ENCODE measurements around the gene ISG15. TPM values are rescaled to one million over a fixed set of nuclear protein-coding genes. Genes with fewer than 3 reads are reported as not detected.
"Not testable (repeated sequence)": the region's sequence is repeated elsewhere in the genome, so short reads cannot be mapped to it uniquely, and the experiment has no call there.

Gene ISG15
- polyA plus RNA-seq, 4 donors = 12.8 to 19.8 (median 16.2) TPM

GRCh38 chr1:974687-975328 is 38.5 kb upstream of the ISG15 start:
- DNase-seq (ENCODE audit: low read depth in 4 of 4, low spot score in 2 of 4) = no peak

- DNase-seq (ENCODE audit: low read depth in 4 of 4, low spot score in 2 of 4) = no peak
Observed at GRCh38 chr1:975365-975764, 37.9 kb upstream of the ISG15 start.

DNA sequence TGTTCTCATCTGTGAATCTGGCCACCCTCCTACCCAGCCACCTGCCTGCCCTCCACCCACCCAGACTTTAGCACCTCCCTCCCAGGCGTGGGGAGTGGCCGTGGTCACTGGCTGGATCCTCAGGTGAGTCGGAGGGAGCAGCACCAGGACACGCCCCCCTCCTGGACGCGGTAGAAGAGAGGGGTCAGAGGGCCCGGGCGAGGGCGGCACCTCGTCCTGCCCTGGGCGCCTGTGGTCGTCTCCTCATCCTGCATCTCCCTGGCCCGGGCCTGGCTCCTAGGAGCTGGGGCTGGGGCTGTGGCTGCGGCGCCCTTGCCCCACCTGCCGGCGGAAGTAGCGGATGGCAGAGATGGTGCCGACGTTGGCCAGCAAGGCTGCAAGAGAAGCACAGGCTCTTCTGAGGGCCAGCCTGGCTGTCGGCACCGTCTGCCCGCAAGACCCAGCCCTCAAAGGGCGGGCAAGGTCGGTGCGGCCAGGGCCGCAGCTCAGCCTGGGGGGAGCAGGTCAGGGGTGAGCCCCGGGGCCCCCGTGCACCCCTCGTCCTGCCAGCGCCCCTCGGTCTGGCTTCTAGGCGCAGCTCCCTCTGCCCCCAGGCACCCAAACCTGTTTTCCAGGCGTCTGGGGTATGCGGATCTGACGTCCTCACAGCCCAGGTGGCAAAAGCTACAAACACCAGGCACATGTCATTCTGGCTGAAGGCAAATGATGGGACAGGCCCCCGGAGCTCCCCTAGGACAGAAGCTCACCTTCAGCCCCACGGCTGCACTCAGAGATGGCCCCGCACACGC is 37.2 kb upstream of the ISG15 start:
- DNase-seq (ENCODE audit: low read depth in 4 of 4, low spot score in 2 of 4) = no peak

GRCh38 chr1:976791-977190 is 36.5 kb upstream of the ISG15 start:
- not testable (repeated sequence) for DNase-seq (ENCODE audit: low read depth in 4 of 4, low spot score in 2 of 4)

- DNase-seq (ENCODE audit: low read depth in 4 of 4, low spot score in 2 of 4) = no peak
Observed at GRCh38 chr1:978069-978834, 35.0 kb upstream of the ISG15 start.

DNA sequence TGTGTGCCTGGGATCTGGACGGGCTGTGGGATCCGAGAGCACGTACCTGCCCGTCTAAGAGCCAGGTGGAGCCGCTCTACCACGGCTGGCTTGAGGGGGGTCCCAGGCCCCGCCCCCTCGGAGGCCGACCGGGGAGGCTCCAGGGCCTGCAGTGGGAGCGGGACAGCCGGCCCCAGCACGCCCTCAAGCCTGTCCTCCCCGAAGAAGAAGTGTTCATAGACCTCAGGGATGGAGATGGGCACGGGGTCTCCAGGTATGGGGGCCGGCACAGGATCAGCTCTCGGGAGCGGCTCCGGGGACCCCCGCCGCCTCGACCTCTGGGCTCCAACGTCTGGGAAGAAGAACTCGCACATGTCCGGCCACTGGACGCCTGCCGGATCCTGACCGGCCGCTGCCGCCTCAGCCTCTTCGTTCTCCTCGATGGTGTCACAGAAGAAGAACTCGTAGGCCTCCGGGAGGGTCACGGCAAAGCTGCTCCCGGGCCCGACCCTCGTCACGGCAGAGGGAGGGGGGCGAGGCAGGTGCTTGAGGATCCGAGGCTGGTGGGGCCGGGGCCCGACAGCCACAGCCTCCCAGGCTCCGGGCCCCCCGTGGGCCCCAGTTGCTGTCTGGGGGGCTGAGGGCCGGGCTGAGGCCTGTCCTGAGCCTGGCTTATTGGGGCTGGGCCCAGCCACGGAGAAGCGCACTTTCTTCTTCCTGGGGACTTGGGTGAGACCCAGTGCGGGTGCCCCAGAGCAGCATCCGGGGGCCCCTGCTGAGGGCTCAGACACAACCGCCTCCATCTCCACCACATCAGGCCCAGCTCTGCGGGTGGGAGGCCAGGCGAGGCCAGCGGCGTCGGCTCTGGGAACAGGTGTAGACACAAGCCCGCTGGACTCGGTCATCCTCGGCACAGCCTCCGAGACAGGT is 34.2 kb upstream of the ISG15 start:
- no peak for DNase-seq (ENCODE audit: low read depth in 4 of 4, low spot score in 2 of 4)

GRCh38 chr1:979744-980072 is 33.6 kb upstream of the ISG15 start:
- DNase-seq (ENCODE audit: low read depth in 4 of 4, low spot score in 2 of 4) = no peak

DNA sequence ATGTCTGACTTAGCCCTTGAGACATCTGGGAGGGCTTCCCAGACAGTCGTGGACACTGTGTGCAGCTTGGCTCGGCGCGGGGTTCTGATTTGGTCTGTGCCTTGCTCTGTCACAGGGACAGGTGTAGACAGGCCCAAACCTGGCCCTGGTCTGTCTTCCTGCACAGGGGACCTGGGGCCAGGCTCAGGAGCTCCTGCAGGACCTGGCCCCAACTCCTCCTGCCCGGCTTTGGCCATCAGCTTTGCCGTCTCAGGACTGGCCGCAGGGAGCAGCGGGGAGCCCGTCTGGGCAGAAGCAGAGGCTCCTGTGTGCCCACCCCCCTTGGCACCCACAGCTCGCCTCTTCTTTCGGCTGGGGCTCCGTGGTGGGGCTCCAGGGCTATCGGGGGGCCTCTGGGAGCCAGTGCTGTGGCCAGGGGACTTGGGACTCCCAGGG is 33.1 kb upstream of the ISG15 start:
- DNase-seq (ENCODE audit: low read depth in 4 of 4, low spot score in 2 of 4) = no peak

- no peak for DNase-seq (ENCODE audit: low read depth in 4 of 4, low spot score in 2 of 4)
Observed at GRCh38 chr1:980602-981395, 32.5 kb upstream of the ISG15 start.

GRCh38 chr1:981491-981954 is 31.8 kb upstream of the ISG15 start:
- DNase-seq (ENCODE audit: low read depth in 4 of 4, low spot score in 2 of 4) = no peak

- no peak for DNase-seq (ENCODE audit: low read depth in 4 of 4, low spot score in 2 of 4)
Observed at GRCh38 chr1:981955-982558, 31.2 kb upstream of the ISG15 start, which contains the start of gene PERM1. TSS of gene PERM1 (minus strand) at chr1:982093. CDS start at chr1:981029, 1,064 bp downstream.

GRCh38 chr1:982765-983436 is 30.4 kb upstream of the ISG15 start:
- no peak for DNase-seq (ENCODE audit: low read depth in 4 of 4, low spot score in 2 of 4)

GRCh38 chr1:983798-984475 is 29.4 kb upstream of the ISG15 start:
- no peak for DNase-seq (ENCODE audit: low read depth in 4 of 4, low spot score in 2 of 4)

GRCh38 chr1:984476-984814 is 28.9 kb upstream of the ISG15 start:
- DNase-seq (ENCODE audit: low read depth in 4 of 4, low spot score in 2 of 4) = no peak

- DNase-seq (ENCODE audit: low read depth in 4 of 4, low spot score in 2 of 4) = no peak
Observed at GRCh38 chr1:985126-985525, 28.2 kb upstream of the ISG15 start.

DNA sequence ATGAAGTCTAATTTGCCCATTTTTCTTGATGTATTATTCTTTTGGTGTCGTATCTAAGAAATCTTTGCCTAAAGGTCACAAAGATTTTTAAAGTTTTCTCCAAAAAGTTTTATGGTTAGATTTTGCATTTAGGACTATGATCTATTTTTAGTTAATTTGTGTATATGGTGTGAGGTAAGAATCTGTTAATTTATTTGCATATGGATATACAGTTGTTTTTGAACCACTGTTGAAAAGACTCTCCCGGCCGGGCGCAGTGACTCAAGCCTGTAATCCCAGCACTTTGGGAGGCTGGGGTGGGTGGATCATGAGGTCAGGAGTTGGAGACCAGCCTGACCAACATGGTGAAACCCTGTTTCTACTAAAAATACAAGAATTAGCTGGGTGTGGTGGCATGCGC is 25.2 kb upstream of the ISG15 start:
- DNase-seq (ENCODE audit: low read depth in 4 of 4, low spot score in 2 of 4) = not testable (repeated sequence)

GRCh38 chr1:991275-991674 is 22.0 kb upstream of the ISG15 start:
- DNase-seq (ENCODE audit: low read depth in 4 of 4, low spot score in 2 of 4) = not testable (repeated sequence)

- DNase-seq (ENCODE audit: low read depth in 4 of 4, low spot score in 2 of 4) = no peak
Observed at GRCh38 chr1:991895-992294, 21.4 kb upstream of the ISG15 start.
